ENCODE results near the gene KCNMB4. TPM values are rescaled to one million over a fixed set of nuclear protein-coding genes. Genes with fewer than 3 reads are reported as not detected.

KCNMB4 gene
- total and polyA plus RNA-seq, 7 experiments from 2014 or later, result 0.31 to 1.9 (median 1.4) TPM

- H3K27me3 Mint-ChIP-seq, result peaks cover 0 to 26% (median 14%) of the 10 kb centered on the region in 5 donors
- no peaks in the 10 kb centered on the region for H3K4me1 ChIP-seq (ENCODE audit: control insufficient read depth in 2 of 2, insufficient read depth in 2 of 2, low read length in 2 of 2)
- POLR2A ChIA-PET, result no interaction called here
- ATAC-seq (no peak), DNase-seq (no peak)
- peaks cover 0 to 25% (median 10%) of the 10 kb centered on the region in 11 donors for H3K9me3 Mint-ChIP-seq
- H3K4me3 ChIP-seq (ENCODE audit: low read length), result no peak overlapping the region
- H3K36me3 Mint-ChIP-seq, result no peaks in the 10 kb centered on the region
- H3K9me3 ChIP-seq (ENCODE audit: control insufficient read depth in 2 of 3, low read length in 3 of 3), result peaks cover 0 to 3% (median 0%) of the 10 kb centered on the region in 3 experiments
- no peaks in the 10 kb centered on the region for H3K4me1 Mint-ChIP-seq
- H3K27ac ChIP-seq (ENCODE audit: low read depth, low read length), result no peak overlapping the region
- H3K27me3 ChIP-seq (ENCODE audit: control insufficient read depth in 2 of 2, insufficient read depth in 2 of 2, low read length in 2 of 2), result no peaks in the 10 kb centered on the region
- intact Hi-C loops (cut with micrococcal nuclease), result no loop called here
- CTCF ChIA-PET, result no interaction called here
- H3K36me3 ChIP-seq (ENCODE audit: control insufficient read depth in 2 of 3, insufficient read depth in 3 of 3, low read length in 3 of 3), result no peaks in the 10 kb centered on the region
- no peak overlapping the region for H3K27ac Mint-ChIP-seq
- no peak overlapping the region for H3K4me3 Mint-ChIP-seq
Observed at GRCh38 chr12:70466753-70467152, 100.7 kb downstream of the KCNMB4 start.

DNA sequence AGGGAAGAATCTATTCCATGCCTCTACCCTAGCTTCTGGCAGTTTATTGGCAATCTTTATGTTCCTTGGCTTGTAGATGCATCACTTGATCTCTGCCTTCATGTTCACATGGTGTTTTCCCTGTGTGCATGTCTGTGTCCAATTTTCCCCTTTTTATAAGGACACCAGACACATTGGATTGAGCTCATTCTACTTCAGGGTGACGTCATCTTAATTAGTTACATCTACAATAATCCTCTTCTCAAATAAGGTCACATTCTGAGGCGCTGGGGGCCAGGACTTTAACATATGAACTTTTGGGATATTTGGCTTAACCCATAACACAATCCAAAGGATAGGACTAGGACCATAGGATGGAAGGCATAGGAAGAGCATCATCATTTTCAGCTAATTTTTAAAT is 101.4 kb downstream of the KCNMB4 start:
- POLR2A ChIA-PET, result no interaction called here
- no peak overlapping the region for H3K4me3 ChIP-seq (ENCODE audit: low read length)
- Mint-ChIP-seq H3K27me3 (peaks cover 0 to 26% (median 14%) of the 10 kb centered on the region in 5 donors), H3K36me3 (no peaks in the 10 kb centered on the region), H3K9me3 (peaks cover 0 to 25% (median 10%) of the 10 kb centered on the region in 11 donors), H3K27ac (no peak overlapping the region), H3K4me1 (no peaks in the 10 kb centered on the region), H3K4me3 (no peak overlapping the region)
- ATAC-seq (no peak), DNase-seq (no peak)
- intact Hi-C loops (cut with micrococcal nuclease), result no loop called here
- no peaks in the 10 kb centered on the region for H3K4me1 ChIP-seq (ENCODE audit: control insufficient read depth in 2 of 2, insufficient read depth in 2 of 2, low read length in 2 of 2)
- H3K27me3 ChIP-seq (ENCODE audit: control insufficient read depth in 2 of 2, insufficient read depth in 2 of 2, low read length in 2 of 2), result no peaks in the 10 kb centered on the region
- no peaks in the 10 kb centered on the region for H3K36me3 ChIP-seq (ENCODE audit: control insufficient read depth in 2 of 3, insufficient read depth in 3 of 3, low read length in 3 of 3)
- H3K9me3 ChIP-seq (ENCODE audit: control insufficient read depth in 2 of 3, low read length in 3 of 3), result peaks cover 0 to 3% (median 0%) of the 10 kb centered on the region in 3 experiments
- no peak overlapping the region for H3K27ac ChIP-seq (ENCODE audit: low read depth, low read length)
- CTCF ChIA-PET, result no interaction called here

GRCh38 chr12:70467918-70468733 is 102.0 kb downstream of the KCNMB4 start:
- no peak overlapping the region for H3K27ac ChIP-seq (ENCODE audit: low read depth, low read length)
- intact Hi-C loops (cut with micrococcal nuclease), result no loop called here

DNA sequence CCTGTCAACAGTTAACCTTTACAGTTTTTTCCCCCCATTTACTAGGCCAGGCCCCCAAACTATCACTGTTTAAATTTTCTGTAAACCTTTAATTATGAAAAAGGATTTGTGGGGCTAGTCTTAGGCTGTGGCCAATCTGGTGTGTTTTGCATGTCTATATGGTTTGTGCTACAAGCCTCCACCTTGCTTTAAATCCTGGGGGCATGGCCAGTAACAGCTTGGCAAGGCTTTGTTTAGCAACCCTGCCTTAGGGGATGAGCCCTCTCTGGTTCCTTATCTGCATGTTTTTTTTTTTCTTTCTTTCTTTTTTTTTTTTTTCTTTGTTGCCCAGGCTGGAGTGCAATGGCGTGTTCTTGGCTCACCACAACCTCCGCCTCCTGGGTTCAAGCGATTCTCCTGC is 102.7 kb downstream of the KCNMB4 start:
- POLR2A ChIA-PET, result no interaction called here
- Mint-ChIP-seq H3K4me1 (no peaks in the 10 kb centered on the region), H3K27ac (no peak overlapping the region), H3K9me3 (peaks cover 0 to 15% (median 7%) of the 10 kb centered on the region in 11 donors), H3K36me3 (no peaks in the 10 kb centered on the region), H3K27me3 (peaks cover 0 to 26% (median 11%) of the 10 kb centered on the region in 5 donors), H3K4me3 (no peak overlapping the region)
- CTCF ChIA-PET, result no interaction called here
- no peak for DNase-seq
- Histone ChIP-seq H3K27ac (ENCODE audit: low read depth, low read length) (no peak overlapping the region), H3K36me3 (ENCODE audit: control insufficient read depth in 2 of 3, insufficient read depth in 3 of 3, low read length in 3 of 3) (no peaks in the 10 kb centered on the region), H3K4me1 (ENCODE audit: control insufficient read depth in 2 of 2, insufficient read depth in 2 of 2, low read length in 2 of 2) (no peaks in the 10 kb centered on the region), H3K9me3 (ENCODE audit: control insufficient read depth in 2 of 3, low read length in 3 of 3) (peaks cover 0 to under 1% (median 0%) of the 10 kb centered on the region in 3 experiments), H3K27me3 (ENCODE audit: control insufficient read depth in 2 of 2, insufficient read depth in 2 of 2, low read length in 2 of 2) (no peaks in the 10 kb centered on the region), H3K4me3 (ENCODE audit: low read length) (no peak overlapping the region)
- intact Hi-C loops (cut with micrococcal nuclease), result no loop called here
- ATAC-seq, result no peak

More at GRCh38 chr12:70467918-70468733, 102.0 kb downstream of the KCNMB4 start:
- no peak overlapping the region for H3K4me3 Mint-ChIP-seq
- CTCF ChIA-PET, result no interaction called here
- Histone ChIP-seq H3K4me1 (ENCODE audit: control insufficient read depth in 2 of 2, insufficient read depth in 2 of 2, low read length in 2 of 2) (no peaks in the 10 kb centered on the region), H3K27me3 (ENCODE audit: control insufficient read depth in 2 of 2, insufficient read depth in 2 of 2, low read length in 2 of 2) (no peaks in the 10 kb centered on the region), H3K9me3 (ENCODE audit: control insufficient read depth in 2 of 3, low read length in 3 of 3) (peaks cover 0 to 3% (median 0%) of the 10 kb centered on the region in 3 experiments), H3K36me3 (ENCODE audit: control insufficient read depth in 2 of 3, insufficient read depth in 3 of 3, low read length in 3 of 3) (no peaks in the 10 kb centered on the region), H3K4me3 (ENCODE audit: low read length) (no peak overlapping the region)
- DNase-seq, result no peak
- H3K9me3 Mint-ChIP-seq, result peaks cover 0 to 21% (median 10%) of the 10 kb centered on the region in 11 donors
- no peaks in the 10 kb centered on the region for H3K4me1 Mint-ChIP-seq
- no peaks in the 10 kb centered on the region for H3K36me3 Mint-ChIP-seq
- H3K27me3 Mint-ChIP-seq, result peaks cover 0 to 26% (median 14%) of the 10 kb centered on the region in 5 donors
- ATAC-seq, result no peak
- H3K27ac Mint-ChIP-seq, result no peak overlapping the region
- POLR2A ChIA-PET, result no interaction called here

DNA sequence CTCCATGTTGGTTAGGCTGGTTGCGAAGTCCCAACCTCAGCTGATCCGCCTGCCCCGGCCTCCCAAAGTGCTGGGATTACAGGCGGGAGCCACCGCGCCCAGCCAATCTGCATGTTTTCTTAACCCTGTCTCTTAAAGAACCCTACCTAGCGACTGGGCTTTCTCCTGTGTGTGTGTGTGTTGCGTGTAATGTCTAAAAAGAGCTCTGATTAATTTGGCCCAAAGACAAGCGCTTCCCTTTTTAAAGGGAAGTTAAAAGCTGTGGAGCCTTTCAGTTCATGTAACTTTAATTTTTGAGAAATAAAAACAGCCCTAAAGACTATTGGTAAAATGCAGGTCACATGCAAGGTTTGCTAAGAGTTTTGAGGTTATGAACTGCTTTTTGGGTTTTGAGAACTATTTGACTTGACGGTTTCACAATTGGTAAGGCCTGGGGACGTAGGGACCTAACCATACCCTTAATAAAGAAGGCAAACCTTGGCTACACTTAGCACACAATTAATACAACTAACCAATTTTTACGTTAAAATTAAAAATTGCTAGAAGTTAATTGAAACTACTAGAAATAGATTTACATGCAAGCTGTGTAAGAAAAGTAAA is 103.2 kb downstream of the KCNMB4 start:
- intact Hi-C loops (cut with micrococcal nuclease), result no loop called here
- Mint-ChIP-seq H3K4me3 (no peak overlapping the region), H3K4me1 (no peaks in the 10 kb centered on the region), H3K27ac (no peak overlapping the region), H3K9me3 (peaks cover 0 to 10% (median 3%) of the 10 kb centered on the region in 11 donors), H3K36me3 (no peaks in the 10 kb centered on the region), H3K27me3 (peaks cover 0 to 26% (median 11%) of the 10 kb centered on the region in 5 donors)
- no peaks in the 10 kb centered on the region for H3K27me3 ChIP-seq (ENCODE audit: control insufficient read depth in 2 of 2, insufficient read depth in 2 of 2, low read length in 2 of 2)
- no peaks in the 10 kb centered on the region for H3K4me1 ChIP-seq (ENCODE audit: control insufficient read depth in 2 of 2, insufficient read depth in 2 of 2, low read length in 2 of 2)
- H3K27ac ChIP-seq (ENCODE audit: low read depth, low read length), result no peak overlapping the region
- DNase-seq, result no peak
- ChIA-PET CTCF (no interaction called here), POLR2A (no interaction called here)
- H3K4me3 ChIP-seq (ENCODE audit: low read length), result no peak overlapping the region
- H3K9me3 ChIP-seq (ENCODE audit: control insufficient read depth in 2 of 3, low read length in 3 of 3), result no peaks in the 10 kb centered on the region
- ATAC-seq, result no peak
- H3K36me3 ChIP-seq (ENCODE audit: control insufficient read depth in 2 of 3, insufficient read depth in 3 of 3, low read length in 3 of 3), result no peaks in the 10 kb centered on the region

DNA sequence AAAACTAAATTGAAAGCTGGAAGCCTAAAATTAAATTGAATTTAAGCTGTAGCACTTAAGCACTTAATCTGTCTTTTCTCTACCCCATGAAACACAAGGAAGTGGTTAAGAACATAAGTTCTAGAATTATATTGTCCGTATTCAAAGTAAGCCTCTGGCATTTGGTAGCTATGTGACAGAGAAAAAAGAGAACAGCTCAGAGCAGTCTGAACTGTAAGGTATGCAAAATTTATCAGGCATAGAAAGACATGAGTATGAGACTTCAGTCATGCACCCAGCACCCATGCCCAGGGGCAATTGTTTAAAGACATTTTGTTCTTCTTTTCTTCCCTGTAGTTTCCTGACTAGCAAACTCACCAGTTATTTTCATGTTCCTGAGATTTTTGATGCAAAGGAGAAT is 116.7 kb downstream of the KCNMB4 start:
- H3K27ac Mint-ChIP-seq, result no peak overlapping the region
- peaks cover 0 to 37% (median 26%) of the 10 kb centered on the region in 5 donors for H3K27me3 Mint-ChIP-seq
- DNase-seq, result no peak
- ChIA-PET POLR2A (no interaction called here), CTCF (interaction anchor here (0.5 kb wide), 1 partner anchor 123 kb away, joined by 3 read pairs; no protein-coding TSS in a partner anchor)
- H3K9me3 Mint-ChIP-seq, result peaks cover 0 to 2% (median 0%) of the 10 kb centered on the region in 11 donors
- peaks cover 0 to 2% (median 0%) of the 10 kb centered on the region in 7 donors for H3K4me1 Mint-ChIP-seq
- H3K4me3 Mint-ChIP-seq, result no peak overlapping the region
- no peak overlapping the region for H3K4me3 ChIP-seq (ENCODE audit: low read length)
- H3K36me3 Mint-ChIP-seq, result no peaks in the 10 kb centered on the region
- H3K4me1 ChIP-seq (ENCODE audit: control insufficient read depth in 2 of 2, insufficient read depth in 2 of 2, low read length in 2 of 2), result no peaks in the 10 kb centered on the region
- H3K36me3 ChIP-seq (ENCODE audit: control insufficient read depth in 2 of 3, insufficient read depth in 3 of 3, low read length in 3 of 3), result no peaks in the 10 kb centered on the region
- ATAC-seq, result no peak
- no peaks in the 10 kb centered on the region for H3K9me3 ChIP-seq (ENCODE audit: control insufficient read depth in 2 of 3, low read length in 3 of 3)
- H3K27ac ChIP-seq (ENCODE audit: low read depth, low read length), result no peak overlapping the region
- intact Hi-C loops (cut with micrococcal nuclease), result no loop called here
- no peaks in the 10 kb centered on the region for H3K27me3 ChIP-seq (ENCODE audit: control insufficient read depth in 2 of 2, insufficient read depth in 2 of 2, low read length in 2 of 2)
